Measurements from ENCODE around the gene NLRC5. TPM values are rescaled to one million over a fixed set of nuclear protein-coding genes. Genes with fewer than 3 reads are reported as not detected.
A peak's percentile ranks its signal among the peaks of the same experiment; 100 is the strongest.

Gene NLRC5
- total and polyA plus RNA-seq, 2 donors (not counting 3 experiments of a cell fraction or from before 2014, with no cell fraction given), result 7.4 to 26.3 TPM

- H3K9ac ChIP-seq (replicated peaks; ENCODE audit: extremely low read depth, insufficient read depth, low read length), result no peak overlapping the region
- no peaks in the 10 kb centered on the region for H3K36me3 ChIP-seq (ENCODE audit: control insufficient read depth in 2 of 2, extremely low read depth in 1 of 2, insufficient read depth in 2 of 2, low read length in 2 of 2)
- H4K20me1 ChIP-seq (replicated peaks; ENCODE audit: control insufficient read depth, extremely low read depth, insufficient read depth, low read length), result no peaks in the 10 kb centered on the region
- H3K9me3 ChIP-seq (replicated peaks; ENCODE audit: control insufficient read depth, insufficient read depth, low read length), result no peaks in the 10 kb centered on the region
- intact Hi-C loops (cut with micrococcal nuclease), result loop anchor here (1.0 to 2.0 kb wide), 3 partner anchors 53 to 93 kb away; partner anchors contain the start of genes PSME3IP1 and RSPRY1
- BruUV-seq (replicated peaks), result TSS peak; percentile 16
- CTCF ChIA-PET, result interaction anchor here (0.6 to 3.6 kb wide), 24 partner anchors 9 to 206 kb away, joined by 3 to 71 read pairs (median 9); no protein-coding TSS in a partner anchor
- no peak for DNase-seq (ENCODE audit: low read depth, low spot score)
- H3K4me1 ChIP-seq (ENCODE audit: control insufficient read depth, extremely low read depth, insufficient read depth, low read length), result peaks cover 21% of the 10 kb centered on the region
- H3K27ac ChIP-seq (ENCODE audit: insufficient read depth, low read depth, low read length), result no peak overlapping the region
- no peaks in the 10 kb centered on the region for H3K9me1 ChIP-seq (replicated peaks; ENCODE audit: control insufficient read depth, extremely low read depth, insufficient read depth, low read length)
- no peak for TF ChIP-seq CTCF (IDR thresholded peaks at IDR 0.05; ENCODE audit: extremely low read depth in 1 of 2, insufficient read depth in 1 of 2, low read depth in 1 of 2, low read length in 2 of 2)
- TF ChIP-seq FOS (IDR thresholded peaks at IDR 0.05; ENCODE audit: borderline replicate concordance, insufficient read depth, low read length), result no peak
- no peak for TF ChIP-seq JUN (IDR thresholded peaks at IDR 0.05; ENCODE audit: borderline replicate concordance, insufficient read depth, insufficient read length, low read depth)
- TF ChIP-seq MYC (IDR thresholded peaks at IDR 0.05; ENCODE audit: low read depth, low read length), result no peak
- TF ChIP-seq, protein P1, sequence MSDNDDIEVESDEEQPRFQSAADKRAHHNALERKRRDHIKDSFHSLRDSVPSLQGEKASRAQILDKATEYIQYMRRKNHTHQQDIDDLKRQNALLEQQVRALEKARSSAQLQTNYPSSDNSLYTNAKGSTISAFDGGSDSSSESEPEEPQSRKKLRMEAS (IDR thresholded peaks at IDR 0.05; ENCODE audit: insufficient read depth, insufficient read length), result no peak
- no peak for TF ChIP-seq EZH2 (IDR thresholded peaks at IDR 0.05; ENCODE audit: borderline replicate concordance, low read depth, low read length, severe bottlenecking)
- TF ChIP-seq POLR2AphosphoS5 (IDR thresholded peaks at IDR 0.05; ENCODE audit: insufficient read depth, low read depth, low read length), result no peak
- no peak for TF ChIP-seq POLR2A (IDR thresholded peaks at IDR 0.05; ENCODE audit: low read depth, low read length)
- no peak for TF ChIP-seq GATA2 (IDR thresholded peaks at IDR 0.05; ENCODE audit: insufficient read depth, insufficient read length, low read depth, low read length)
- H3K4me3 ChIP-seq (replicated peaks in 1 of 3; ENCODE audit: insufficient read depth in 1 of 3, low read depth in 1 of 3, low read length in 3 of 3), result peak overlapping the region in 2 of 3 experiments; percentile 64 to 86
- no peaks in the 10 kb centered on the region for H3K27me3 ChIP-seq (ENCODE audit: control insufficient read depth in 2 of 2, insufficient read depth in 2 of 2, low read length in 2 of 2)
- H2AFZ ChIP-seq (ENCODE audit: low read depth, low read length), result no peak overlapping the region
- dilution Hi-C loops (cut with MboI; ENCODE audit: extremely low pct_ligation_motif_present, low sequenced_read_pairs), result no loop called here
- FAIRE-seq, result no peak
- POLR2A ChIA-PET, result interaction anchor here (0.7 kb wide), 1 partner anchor 17 kb away, joined by 7 read pairs; no protein-coding TSS in a partner anchor
- H3K79me2 ChIP-seq (ENCODE audit: control insufficient read depth, insufficient read depth, low read length), result peaks cover 12% of the 10 kb centered on the region
- peak overlapping the region; percentile 33 for H3K4me2 ChIP-seq (ENCODE audit: insufficient read depth, low read length)
Measured at GRCh38 chr16:57093666-57094564, 104.6 kb downstream of the NLRC5 start.

Data from endothelial cell of umbilical vein (primary cell).